Measurements from ENCODE around the gene ASTN2. TPM values are rescaled to one million over a fixed set of nuclear protein-coding genes. Genes with fewer than 3 reads are reported as not detected.
A peak's percentile ranks its signal among the peaks of the same experiment; 100 is the strongest.

Gene ASTN2
- total and polyA plus RNA-seq, 12 donors = 1.9 to 11.1 (median 4.0) TPM

- Histone ChIP-seq H3K36me3 (no peaks in the 10 kb centered on the region), H3K27me3 (peaks cover 13 to 96% (median 78%) of the 10 kb centered on the region in 7 donors), H3K4me1 (peaks cover 0 to 26% (median 11%) of the 10 kb centered on the region in 9 donors), H3K9me3 (no peaks in the 10 kb centered on the region), H3K27ac (no peak overlapping the region), H3K4me3 (no peak overlapping the region)
- 93 to 97% methylated on average over 2 of the region's 2 CpGs for WGBS, 2 donors
- no peak for ATAC-seq
- DNase-seq = no peak
- intact Hi-C loops (cut with DNase I) = loop anchor here in 2 of 10 donors (10.0 kb wide), 2 partner anchors 672 to 682 kb away; no protein-coding TSS in a partner anchor
- TF ChIP-seq CTCF (IDR thresholded peaks at IDR 0.05) = no peak
Measured at GRCh38 chr9:117416856-117417255, 2.0 kb upstream of the ASTN2 start.

GRCh38 chr9:117415358-117415914 is 579 bp upstream of the ASTN2 start:
- H3K4me1 ChIP-seq = peaks cover 0 to 26% (median 11%) of the 10 kb centered on the region in 9 donors
- intact Hi-C loops (cut with DNase I) = loop anchor here in 2 of 10 donors (10.0 kb wide), 2 partner anchors 671 to 681 kb away; no protein-coding TSS in a partner anchor
- no peaks in the 10 kb centered on the region for H3K9me3 ChIP-seq
- DNase-seq (no peak), ATAC-seq (peak in 1 of 8 donors; percentile 13)
- 2% methylated on average over 13 of the region's 13 CpGs for WGBS, 2 donors
- H3K4me3 ChIP-seq = peak overlapping the region in 9 of 10 donors; percentile 38 to 51 (median 46)
- TF ChIP-seq CTCF (IDR thresholded peaks at IDR 0.05) = peak in 1 of 9 donors; percentile 12
- H3K36me3 ChIP-seq = no peaks in the 10 kb centered on the region
- H3K27me3 ChIP-seq = peaks cover 13 to 91% (median 84%) of the 10 kb centered on the region in 7 donors
- H3K27ac ChIP-seq = no peak overlapping the region

GRCh38 chr9:117414220-117414905 is 494 bp downstream of the ASTN2 start:
- Histone ChIP-seq H3K27ac (no peak overlapping the region), H3K27me3 (peaks cover 13 to 88% (median 79%) of the 10 kb centered on the region in 7 donors), H3K4me1 (peaks cover 0 to 26% (median 11%) of the 10 kb centered on the region in 9 donors), H3K4me3 (peak overlapping the region in 9 of 10 donors; percentile 38 to 51 (median 46)), H3K9me3 (no peaks in the 10 kb centered on the region), H3K36me3 (no peaks in the 10 kb centered on the region)
- intact Hi-C loops (cut with DNase I) = loop anchor here in 4 of 10 donors (5.0 to 10.0 kb wide), 3 partner anchors 167 to 680 kb away; no protein-coding TSS in a partner anchor
- peak in 6 of 8 donors; percentile 21 to 56 (median 26) for ATAC-seq
- WGBS, 2 donors = 1% methylated on average over 67 to 77 of the region's 77 CpGs
- DNase-seq = peak in 1 of 2 donors; percentile 25
- TF ChIP-seq CTCF (IDR thresholded peaks at IDR 0.05) = no peak

DNA sequence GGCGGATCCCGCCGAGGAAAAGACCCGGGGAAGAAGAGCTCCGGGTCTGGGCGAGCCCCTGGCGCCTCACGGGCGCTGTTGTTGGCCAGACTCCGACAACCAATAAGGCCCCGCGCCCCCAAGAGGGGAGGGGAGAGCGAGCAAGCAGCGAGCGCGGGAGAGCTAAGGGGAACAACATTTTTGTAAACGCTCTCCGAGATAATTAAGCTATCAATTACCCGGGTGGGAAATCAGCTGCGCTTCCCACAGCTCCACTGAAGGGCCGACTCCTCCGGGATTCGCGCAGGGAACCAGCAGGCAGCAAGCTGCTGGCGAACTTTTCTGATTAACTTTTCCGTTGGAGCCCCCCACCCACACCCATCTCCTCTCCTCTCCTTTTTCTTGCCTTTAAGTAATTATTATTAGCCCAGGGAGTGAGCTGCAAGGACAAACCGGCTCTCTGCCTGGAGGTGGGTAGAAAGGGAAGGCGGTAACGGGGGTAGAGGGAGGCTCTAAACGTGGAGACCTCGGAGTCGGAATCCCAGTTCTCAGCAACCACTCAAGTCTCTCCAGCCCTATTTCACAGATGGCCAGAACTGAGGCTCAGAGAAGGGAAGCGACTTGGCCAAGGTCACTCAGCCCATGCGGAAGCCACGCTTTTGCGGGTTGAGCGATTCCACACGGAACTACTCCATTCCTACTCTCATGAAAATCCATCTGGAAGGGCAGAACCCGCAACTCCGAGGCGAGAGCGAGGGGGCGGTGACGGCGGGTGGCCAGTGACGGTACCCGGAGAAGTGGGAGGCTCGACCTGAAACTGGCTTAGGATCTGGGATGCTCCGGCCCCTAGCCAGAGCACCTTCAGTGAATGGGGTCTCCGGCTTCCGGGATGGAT is 1.3 kb downstream of the ASTN2 start:
- H3K36me3 ChIP-seq = no peaks in the 10 kb centered on the region
- intact Hi-C loops (cut with DNase I) = loop anchor here in 4 of 10 donors (5.0 to 10.0 kb wide), 3 partner anchors 166 to 679 kb away; no protein-coding TSS in a partner anchor
- TF ChIP-seq CTCF (IDR thresholded peaks at IDR 0.05) = no peak

More for the DNA sequence above, 1.3 kb downstream of the ASTN2 start:
- Histone ChIP-seq H3K27ac (no peak overlapping the region), H3K4me1 (peaks cover 0 to 26% (median 11%) of the 10 kb centered on the region in 9 donors), H3K27me3 (peaks cover 13 to 81% (median 76%) of the 10 kb centered on the region in 7 donors), H3K4me3 (peak overlapping the region; percentile 10 to 51 (median 46)), H3K9me3 (no peaks in the 10 kb centered on the region)
- ATAC-seq (peak in 1 of 8 donors; percentile 17), DNase-seq (no peak)
- 2% methylated on average over 51 of the region's 51 CpGs for WGBS, 2 donors
